Left kidney (tissue), 2 donors: ENCODE measurements around the gene CCDC178. TPM values are rescaled to one million over a fixed set of nuclear protein-coding genes. Genes with fewer than 3 reads are reported as not detected.
A peak's percentile ranks its signal among the peaks of the same experiment; 100 is the strongest.

Experiments
- DNase-seq: peaks from one replicate; pipeline ENCODE4 v3.0.0-alpha.2; 2013
- polyA plus RNA-seq: library from polyadenylated mRNA; unstranded; fragments of 120-200 nt; gene quantifications from one replicate; pipeline ENCODE4 v1.2.1, GENCODE V29; 2013; ENCODE audit not compliant: insufficient read length

CCDC178 gene
- polyA plus RNA-seq, 1 donor, result 1.6 TPM

DNA sequence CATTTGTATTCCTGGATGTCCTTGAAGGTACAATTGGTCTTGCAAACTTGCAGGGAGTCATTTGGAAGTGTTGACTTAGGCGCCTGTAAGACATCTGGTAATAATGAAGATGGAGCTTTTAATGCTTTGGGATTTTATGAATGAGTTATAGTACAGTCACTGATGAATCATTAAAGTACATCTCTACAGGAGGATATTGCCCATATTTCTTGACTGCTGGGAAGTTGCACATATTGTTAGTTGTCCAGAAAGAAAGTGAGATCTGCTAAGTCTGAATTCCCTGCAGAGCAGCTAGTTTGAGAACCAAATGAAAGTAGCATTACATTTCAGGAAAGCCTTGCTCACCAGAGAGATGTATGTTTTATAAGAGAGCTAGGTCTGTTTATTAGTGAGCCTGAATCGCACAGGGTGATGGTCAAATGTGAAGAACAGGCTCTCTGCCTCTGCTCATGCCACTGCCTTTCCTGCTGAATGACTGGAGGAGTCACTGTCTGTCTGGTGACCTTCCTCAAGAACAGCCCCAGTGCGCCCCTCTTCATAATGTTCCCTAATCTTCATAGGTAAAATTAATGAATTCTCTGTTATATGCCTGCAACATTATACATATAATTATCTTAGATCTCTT is 528.7 kb downstream of the CCDC178 start:
- no peak for DNase-seq

DNA sequence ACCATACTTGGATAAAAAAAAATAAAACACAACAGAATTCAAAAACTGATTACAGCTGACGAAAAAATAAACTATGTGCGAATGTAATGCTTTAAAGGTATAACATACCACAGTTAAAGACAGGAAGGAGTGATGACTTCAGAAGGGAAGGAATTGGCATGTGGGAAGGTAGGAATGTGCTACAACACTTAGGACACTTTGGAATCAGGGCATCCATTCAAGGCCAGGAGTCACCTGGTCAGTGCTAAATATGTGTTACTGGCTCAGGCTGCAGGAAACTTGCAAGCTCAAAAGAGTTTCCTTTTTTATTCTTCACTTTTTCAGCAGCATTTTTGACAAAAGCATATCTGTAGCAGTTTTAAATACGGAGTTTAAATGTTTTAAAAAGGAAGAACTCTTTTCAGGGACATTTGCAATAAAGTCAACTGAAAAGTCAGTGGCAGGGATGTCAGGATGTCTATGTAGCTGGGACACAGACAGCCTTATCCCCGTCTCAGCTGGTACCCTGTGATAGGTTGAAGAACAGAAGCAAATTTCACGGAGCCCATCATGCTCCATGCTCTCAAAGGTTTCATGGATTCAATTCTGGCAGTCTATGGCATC is 529.7 kb downstream of the CCDC178 start:
- DNase-seq, result no peak

DNA sequence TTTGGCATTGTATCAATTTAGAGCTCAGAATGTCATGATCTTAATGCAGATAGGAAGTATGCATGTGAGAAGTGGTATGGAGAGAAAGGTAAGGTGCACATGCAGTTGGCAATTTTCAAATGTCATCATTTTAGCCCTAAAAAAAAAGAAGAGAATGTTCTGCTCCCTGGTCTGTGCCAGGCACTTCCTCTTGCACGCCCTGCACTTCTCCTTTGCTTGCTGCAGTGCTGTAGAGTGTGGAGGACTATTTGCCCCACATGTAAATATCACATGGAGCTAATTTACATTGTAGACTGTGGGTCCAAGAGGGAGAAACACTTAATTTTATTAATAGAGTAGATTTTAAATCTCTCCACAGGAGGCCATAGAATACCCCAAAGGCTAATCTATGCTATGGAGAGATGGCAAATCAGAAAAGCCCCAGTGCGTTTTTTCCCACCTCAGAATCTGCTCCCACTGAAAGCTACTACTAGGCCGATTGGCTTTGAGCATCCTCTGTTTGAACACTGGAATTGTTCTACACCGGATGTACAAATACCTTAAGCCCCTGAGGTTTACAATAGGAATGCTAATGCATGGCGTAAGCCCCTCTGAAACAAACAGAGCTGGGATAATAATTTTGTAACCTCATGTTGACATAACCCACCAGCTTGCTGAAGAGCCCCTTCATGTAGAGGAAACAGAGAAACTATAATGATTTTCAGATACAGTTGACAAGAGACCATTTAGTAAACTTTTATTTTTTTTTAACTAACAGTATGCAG is 530.5 kb downstream of the CCDC178 start:
- DNase-seq, result no peak

DNA sequence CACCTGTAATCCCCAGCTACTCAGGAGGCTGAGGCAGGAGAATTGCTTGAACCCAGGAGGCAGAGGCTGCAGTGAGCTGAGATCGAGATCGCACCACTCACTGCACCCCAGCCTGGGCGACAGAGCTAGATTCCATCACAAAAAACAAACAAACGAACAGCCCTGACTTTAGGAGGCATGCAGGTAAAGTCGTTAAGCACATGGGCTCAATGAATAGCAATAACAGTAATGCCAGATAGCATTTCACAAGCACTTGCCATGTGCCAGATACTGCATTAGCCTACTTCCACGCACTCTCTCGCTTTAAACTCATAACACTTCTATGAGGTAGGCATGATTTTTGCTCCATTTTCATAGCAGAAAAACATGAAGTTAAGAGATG is 532.1 kb downstream of the CCDC178 start:
- DNase-seq, result no peak

DNA sequence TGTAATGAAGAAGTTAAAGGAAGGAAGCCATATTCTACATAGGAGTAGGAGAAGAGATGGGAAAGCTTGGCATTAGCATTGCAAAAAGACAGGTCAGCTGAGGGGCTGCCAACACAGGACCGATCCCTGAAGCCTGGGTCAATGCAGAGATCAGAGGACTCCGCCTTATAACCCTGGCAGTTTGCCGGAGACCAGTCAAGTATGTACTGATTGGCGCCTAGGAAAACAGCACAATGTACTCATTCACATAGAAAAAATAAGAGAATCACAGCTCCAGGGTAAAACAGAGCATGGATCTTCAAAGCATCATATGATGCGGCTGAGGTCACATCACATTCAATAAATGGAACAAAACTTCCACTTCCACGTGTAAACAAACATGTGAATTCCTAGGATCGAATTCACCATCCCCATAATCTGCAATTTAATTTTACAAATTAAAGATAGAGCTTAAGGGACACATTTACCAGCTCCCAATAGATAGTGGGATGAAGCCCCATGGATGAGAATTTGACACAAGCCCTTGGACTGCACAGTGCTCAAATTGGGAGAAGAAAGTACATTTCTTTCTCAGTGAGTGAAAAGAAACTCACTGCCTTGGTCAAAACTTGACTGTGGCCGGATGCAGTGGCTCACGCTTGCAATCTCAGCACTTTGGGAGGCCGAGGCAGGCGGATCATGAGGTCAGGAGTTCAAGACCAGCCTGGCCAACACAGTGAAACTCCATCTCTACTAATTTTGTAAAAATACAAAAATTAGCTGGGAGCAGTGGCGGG is 532.7 kb downstream of the CCDC178 start:
- DNase-seq, result no peak

DNA sequence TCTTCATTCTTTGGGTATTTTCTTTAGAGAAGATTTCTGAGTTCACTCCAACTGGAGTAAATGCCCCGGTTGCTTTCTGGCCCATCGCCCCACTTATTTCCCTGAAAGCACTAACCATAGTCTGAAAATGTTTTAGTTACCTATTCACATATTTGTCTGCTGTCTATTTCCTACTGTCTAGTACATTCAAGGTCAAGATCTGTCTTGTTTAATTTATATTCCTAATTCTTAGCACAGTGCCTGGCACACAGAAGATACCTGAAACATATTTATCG is 533.3 kb downstream of the CCDC178 start:
- no peak for DNase-seq

DNA sequence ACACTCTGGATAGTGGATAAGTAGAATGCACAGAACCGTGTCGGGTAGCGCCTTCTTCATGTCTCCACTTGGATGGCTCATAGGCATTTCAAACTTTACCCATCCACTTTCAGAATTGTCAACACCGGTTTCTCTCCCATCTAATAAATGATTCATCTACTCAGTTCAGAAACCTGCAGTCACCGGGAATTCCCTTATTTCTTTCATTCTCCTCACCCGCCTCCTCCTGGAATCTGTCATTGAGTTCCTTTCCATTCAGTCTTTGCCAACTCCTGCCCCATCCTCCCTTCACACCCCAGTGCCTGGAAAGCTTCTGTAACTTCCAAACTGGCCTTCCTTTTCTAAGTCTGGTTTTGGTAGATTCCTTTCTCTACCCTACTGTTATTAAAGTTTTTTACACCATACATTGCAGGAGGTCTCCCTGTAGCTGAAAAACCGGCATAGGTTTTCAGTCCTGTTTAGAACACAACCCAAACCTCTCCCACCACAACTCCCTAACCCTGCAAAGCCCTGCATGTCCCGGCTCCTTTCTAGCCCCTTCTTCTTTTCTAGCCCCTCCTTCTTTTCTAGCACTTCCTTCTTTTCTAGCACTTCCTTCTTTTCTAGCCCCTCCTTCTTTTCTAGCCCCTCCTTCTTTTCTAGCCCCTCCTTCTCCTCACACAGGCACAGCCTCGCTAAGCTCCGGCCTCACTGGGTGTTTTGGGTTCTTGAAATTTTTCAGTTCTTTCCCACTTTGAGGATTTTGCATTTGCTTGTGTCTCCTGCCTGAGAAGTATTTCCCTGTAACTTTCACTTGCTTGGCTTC is 533.8 kb downstream of the CCDC178 start:
- no peak for DNase-seq

DNA sequence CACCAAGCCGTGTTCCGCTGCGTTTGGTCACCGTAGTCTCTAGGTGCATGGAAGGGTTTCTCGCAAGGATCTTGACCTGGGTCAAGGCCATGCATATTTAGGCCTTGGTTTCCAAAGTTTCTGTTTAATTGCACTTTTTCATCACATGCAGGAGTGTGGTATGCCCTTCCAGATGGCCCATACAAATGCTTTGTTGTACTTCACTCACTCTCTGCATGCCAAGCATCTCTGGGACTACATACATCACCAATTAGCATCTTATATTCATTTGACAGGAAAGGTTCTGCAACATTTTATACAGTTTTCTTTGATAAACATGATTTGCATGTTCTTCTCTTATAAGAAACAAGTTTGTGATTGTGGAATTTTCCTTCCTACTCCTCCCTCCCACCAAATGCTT is 534.9 kb downstream of the CCDC178 start:
- no peak for DNase-seq

DNA sequence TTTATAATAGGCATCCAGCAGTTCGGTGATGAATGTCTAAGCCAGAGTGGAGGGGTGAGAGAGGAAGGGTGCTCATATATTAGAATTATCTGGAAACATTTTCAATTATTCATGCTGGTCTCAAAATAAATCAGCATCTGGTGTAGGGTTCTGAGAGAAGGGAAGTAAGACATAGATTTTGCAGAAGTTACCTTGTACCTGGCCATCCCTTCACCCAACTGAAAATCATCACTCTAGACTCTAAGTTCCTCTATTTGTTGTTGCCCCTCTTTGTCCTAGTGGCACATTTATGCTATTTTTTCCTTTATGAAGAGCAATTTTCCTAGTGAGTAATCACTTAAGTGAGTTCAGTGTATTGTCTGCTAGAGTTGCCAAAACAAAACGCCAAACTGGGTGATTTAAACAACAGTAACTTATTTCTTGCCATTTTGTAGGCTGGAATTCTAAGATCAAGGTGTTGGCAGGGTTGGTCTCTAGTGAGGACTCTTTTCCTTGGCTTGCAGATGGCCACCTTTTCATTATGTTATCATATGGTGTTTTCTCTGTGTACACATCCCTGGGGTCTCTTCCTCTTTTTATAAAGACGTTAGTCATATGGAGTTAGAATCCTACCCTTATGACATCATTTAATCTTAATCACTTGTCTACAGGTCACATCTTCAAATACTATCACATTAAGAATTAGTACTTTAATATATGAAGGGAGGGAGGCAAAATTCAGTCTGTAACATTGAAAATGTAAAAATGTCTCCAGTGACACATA is 537.8 kb downstream of the CCDC178 start:
- no peak for DNase-seq

DNA sequence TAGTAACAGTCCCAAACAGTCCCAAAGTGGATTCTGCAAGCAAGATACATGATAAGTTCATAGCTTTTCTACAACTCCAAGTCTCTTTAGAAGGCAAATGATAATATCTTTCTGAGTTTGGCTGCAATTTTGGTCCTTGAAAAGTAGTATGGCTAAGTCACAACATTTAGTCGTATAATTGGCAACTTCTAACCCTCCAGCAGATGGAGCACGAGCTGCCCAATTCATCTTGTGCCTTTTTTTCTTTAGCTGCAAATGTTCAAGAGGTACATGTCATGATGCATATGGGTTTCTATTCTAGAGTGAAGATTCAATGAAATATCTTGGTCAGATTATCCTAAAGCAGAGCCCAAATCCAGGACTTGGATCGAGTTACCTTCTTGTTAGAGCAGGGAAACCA is 540.7 kb downstream of the CCDC178 start:
- DNase-seq, result no peak

DNA sequence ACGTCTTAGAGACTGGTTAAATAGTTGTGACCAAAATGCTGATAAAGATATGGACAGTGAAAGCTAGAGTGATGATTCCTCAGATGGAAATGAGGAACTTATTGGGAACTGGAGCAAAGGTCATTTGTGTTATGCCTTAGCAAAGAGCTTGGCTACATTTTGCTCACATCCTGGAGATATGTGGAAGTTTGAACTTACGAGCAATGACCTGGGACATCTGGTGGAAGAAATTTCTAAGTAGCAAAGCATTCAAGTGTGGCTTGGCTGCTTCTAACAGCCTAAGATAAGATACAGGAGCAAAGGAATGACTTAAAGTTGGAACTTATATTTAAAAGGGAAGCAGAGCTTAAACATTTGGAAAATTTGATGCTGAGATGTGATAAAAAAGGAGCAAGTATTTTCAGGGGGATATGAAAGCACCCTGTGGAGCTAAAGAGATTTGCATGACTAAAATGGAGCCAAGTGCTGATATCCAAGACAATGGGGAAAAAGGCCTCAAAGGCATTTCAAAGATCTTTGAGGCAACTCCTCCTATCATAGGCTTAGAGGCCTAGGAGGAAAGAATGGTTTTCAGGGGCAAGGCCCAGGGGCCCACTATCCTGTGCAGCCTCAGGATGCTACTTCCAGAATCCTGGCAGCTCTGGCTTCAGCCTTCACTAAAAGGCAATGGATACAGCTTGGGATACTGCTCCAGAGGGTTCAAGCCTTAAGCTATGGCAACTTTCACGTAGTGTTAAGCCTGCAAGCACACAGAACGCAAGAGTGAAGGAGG is 543.6 kb downstream of the CCDC178 start:
- DNase-seq, result no peak

DNA sequence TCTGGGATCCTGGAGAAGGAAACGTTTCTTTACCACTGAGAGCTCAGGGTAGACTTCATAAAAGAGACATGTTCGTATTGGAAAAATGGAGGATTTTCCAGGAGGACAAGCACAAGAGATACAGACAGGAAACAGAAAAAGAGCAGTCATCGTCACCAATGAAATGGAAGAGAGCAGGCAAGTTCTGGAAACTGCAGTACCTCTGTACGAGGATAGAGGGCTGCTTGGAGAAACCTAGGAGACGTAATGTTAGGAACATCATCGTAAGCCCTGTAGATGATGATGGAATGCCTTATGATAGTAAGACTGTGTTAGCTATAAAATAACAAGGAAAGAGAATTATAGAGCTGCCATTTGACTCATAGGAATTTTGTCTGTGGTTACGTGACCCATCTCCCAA is 546.6 kb downstream of the CCDC178 start:
- no peak for DNase-seq

DNA sequence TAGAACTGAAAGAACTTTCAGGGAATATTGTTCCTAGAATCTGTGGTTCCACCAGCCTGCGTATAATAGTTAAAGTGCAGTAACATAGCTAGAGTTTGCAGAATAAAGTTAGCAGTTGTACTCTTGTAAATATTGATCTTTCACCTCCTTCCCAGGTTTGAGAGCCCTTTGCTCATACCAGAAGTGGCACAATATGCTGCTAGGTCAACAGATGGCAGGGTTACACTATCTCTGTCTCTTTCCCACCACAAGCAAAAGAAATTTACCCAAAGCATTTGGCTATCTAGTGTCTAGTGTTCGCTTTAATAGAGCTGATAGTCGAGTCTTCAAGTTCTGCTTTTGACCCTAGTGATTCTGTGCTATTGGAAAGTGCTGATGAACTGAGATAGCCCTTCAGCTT is 548.7 kb downstream of the CCDC178 start:
- DNase-seq, result no peak

DNA sequence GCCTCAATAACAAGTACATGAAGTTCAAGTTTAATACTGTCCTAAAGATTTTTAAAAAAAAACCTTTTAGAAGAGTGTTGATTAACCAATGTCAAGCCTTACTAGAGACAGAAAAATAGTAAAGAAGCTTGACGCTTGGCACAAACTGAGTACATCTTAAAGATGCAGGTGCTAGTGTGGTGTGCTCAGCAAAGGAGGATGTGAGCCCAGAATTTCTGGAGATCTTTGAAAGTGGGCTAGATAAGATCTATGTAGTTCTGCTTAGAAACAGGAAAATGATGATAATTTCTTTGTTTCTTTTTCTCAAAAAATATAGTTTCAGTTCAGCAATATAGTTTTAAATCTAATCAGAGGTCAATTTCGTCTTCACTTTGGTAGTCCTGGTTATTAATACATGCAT is 549.4 kb downstream of the CCDC178 start:
- no peak for DNase-seq

DNA sequence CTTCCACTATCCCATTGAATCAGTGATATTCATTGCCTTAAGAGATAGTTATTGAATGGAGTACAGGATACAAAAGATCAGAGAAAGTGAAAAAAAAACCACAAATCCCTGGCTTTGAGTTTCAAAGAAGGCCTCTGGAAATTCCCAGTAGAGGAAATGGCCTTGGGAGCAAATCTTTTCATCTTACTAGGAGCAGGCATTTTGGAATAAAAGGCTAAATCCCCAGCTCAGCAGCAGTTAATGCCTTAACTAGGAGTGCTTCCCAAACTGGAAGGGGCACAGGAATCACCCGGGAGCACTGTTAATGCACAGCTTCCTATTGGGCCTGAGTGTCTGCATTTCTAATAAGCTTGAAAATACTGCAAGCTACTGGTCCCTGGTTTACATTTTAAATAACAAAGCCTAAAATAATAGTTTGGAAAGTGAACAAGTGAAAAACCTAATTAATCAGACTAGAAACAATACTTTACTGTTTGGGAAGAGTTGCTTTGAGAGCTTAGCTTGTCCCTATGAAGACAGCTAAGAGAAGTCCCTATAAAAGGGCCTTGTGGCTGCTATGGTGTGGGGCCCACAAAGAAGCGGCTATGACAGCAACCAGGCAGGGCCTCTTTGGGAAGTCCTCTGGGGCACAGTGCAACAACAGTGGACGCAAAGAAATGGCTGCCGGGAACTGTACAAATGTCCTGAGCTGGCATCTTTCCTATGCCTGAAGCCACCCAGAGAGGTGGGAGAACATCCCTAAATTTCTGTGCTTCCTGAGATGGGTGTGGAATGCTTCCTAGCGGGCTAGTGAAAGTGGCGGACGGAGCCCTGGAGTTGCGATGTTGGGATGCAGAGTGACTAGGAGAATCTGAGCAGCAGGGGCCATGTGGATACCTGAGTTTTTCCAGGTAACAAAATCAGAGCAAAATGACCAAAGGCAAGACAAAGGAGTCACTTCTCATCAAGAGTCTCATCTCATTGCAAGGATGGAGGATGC is 550.6 kb downstream of the CCDC178 start:
- no peak for DNase-seq

DNA sequence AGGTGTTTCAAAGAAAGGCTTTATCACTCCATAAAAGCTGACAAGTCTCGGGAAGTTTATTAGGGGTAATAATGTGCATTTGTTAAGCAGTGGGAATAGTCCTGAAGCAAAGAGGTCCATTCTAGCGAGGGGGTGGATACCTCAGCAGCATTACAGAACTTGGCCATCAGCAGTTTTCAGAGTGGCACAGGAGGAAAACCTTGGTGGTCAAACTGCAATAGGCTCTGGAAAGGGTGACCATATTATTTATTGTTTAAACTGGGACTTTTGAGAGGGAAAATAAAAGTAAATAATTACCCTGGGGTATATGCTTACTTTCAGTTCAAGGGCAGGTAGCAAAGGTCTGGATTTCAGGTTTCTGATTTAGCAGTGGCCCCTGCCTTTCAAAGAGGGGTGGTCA is 552.2 kb downstream of the CCDC178 start:
- peak; percentile 52 for DNase-seq
